ENCODE data around the gene LLGL2. TPM values are rescaled to one million over a fixed set of nuclear protein-coding genes. Genes with fewer than 3 reads are reported as not detected.

Gene LLGL2
- total RNA-seq, 1 donor from 2014 or later, result 2.0 TPM

- peak; percentile 6 for DNase-seq
- TF ChIP-seq CTCF (IDR thresholded peaks at IDR 0.05; ENCODE audit: borderline replicate concordance), result no peak
- intact Hi-C loops (cut with micrococcal nuclease), result no loop called here
- Histone ChIP-seq H3K9me3 (replicated peaks) (no peaks in the 10 kb centered on the region), H3K36me3 (peaks cover 80% of the 10 kb centered on the region), H3K27ac (replicated peaks) (no peak overlapping the region), H3K27me3 (ENCODE audit: low read depth) (no peaks in the 10 kb centered on the region), H3K4me1 (no peaks in the 10 kb centered on the region), H3K4me3 (no peak overlapping the region)
These were observed 92.2 kb downstream of the LLGL2 start for GRCh38 chr17:75617675-75618074.

- no peak overlapping the region for H3K27ac ChIP-seq (replicated peaks)
These were observed 94.3 kb downstream of the LLGL2 start for GRCh38 chr17:75619506-75620431.

DNA sequence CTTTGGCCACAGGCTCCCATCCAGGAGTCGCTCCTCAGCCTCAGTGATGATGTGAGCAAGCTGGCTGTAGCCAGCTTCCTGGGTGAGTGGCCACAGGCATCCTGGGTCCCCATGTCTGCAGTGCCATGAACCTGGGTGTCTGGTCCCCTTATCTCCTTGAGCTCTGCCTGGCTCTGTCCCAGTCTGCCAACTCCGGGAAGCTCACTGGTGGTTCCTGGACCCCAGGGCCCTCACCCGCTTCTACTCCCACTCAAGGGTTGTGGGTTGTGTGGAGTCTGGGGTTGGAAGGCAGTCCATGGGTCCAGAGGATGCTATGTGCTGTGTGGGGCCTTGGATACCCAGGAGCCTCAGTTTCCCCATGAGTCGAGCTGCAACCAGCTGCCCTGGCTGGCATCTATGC, 96.0 kb downstream of the LLGL2 start:
- intact Hi-C loops (cut with micrococcal nuclease), result no loop called here
- H3K27ac ChIP-seq (replicated peaks), result no peak overlapping the region
- H3K4me1 ChIP-seq, result peaks cover 8% of the 10 kb centered on the region
- H3K27me3 ChIP-seq (ENCODE audit: low read depth), result no peaks in the 10 kb centered on the region
- no peak for TF ChIP-seq CTCF (IDR thresholded peaks at IDR 0.05; ENCODE audit: borderline replicate concordance)
- H3K36me3 ChIP-seq, result peaks cover 64% of the 10 kb centered on the region
- no peak overlapping the region for H3K4me3 ChIP-seq
- DNase-seq, result no peak
- no peaks in the 10 kb centered on the region for H3K9me3 ChIP-seq (replicated peaks)

More at GRCh38 chr17:75619506-75620431, 94.3 kb downstream of the LLGL2 start:
- H3K4me3 ChIP-seq, result no peak overlapping the region
- DNase-seq, result peak; percentile 21
- intact Hi-C loops (cut with micrococcal nuclease), result no loop called here
- TF ChIP-seq CTCF (IDR thresholded peaks at IDR 0.05; ENCODE audit: borderline replicate concordance), result peak; percentile 51
- no peaks in the 10 kb centered on the region for H3K27me3 ChIP-seq (ENCODE audit: low read depth)
- H3K9me3 ChIP-seq (replicated peaks), result no peaks in the 10 kb centered on the region
- H3K4me1 ChIP-seq, result no peaks in the 10 kb centered on the region
- H3K36me3 ChIP-seq, result peaks cover 66% of the 10 kb centered on the region

DNA sequence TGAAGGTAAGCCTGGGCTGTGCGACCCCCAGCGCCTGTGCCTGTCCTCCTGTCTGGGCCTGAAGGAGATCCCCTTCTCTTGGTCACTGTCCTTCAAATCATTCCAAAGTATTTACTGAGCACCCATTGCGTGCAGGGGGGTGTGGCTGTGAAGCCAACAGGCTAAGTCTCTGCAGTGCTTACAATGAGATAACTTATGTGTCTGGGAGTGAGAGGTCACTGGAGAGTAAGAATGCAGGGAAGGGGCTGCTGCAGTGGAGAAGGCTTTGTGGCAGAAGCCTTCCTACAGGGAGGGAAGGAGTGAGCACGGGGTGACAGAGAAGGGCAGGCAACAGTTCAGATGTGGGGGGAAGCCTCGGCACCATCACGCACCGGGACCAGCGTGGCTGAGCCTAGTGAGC, 96.6 kb downstream of the LLGL2 start:
- H3K36me3 ChIP-seq, result peaks cover 65% of the 10 kb centered on the region

GRCh38 chr17:75622771-75623273, 97.3 kb downstream of the LLGL2 start:
- DNase-seq, result no peak
- Histone ChIP-seq H3K4me3 (no peak overlapping the region), H3K4me1 (peaks cover 13% of the 10 kb centered on the region), H3K36me3 (peaks cover 62% of the 10 kb centered on the region), H3K27ac (replicated peaks) (no peak overlapping the region), H3K9me3 (replicated peaks) (no peaks in the 10 kb centered on the region), H3K27me3 (ENCODE audit: low read depth) (no peaks in the 10 kb centered on the region)
- no peak for TF ChIP-seq CTCF (IDR thresholded peaks at IDR 0.05; ENCODE audit: borderline replicate concordance)
- intact Hi-C loops (cut with micrococcal nuclease), result no loop called here

More for the DNA sequence above, 96.6 kb downstream of the LLGL2 start:
- intact Hi-C loops (cut with micrococcal nuclease), result no loop called here
- DNase-seq, result no peak
- H3K4me1 ChIP-seq, result peaks cover 13% of the 10 kb centered on the region
- H3K4me3 ChIP-seq, result no peak overlapping the region
- no peaks in the 10 kb centered on the region for H3K27me3 ChIP-seq (ENCODE audit: low read depth)
- H3K9me3 ChIP-seq (replicated peaks), result no peaks in the 10 kb centered on the region
- TF ChIP-seq CTCF (IDR thresholded peaks at IDR 0.05; ENCODE audit: borderline replicate concordance), result no peak
- no peak overlapping the region for H3K27ac ChIP-seq (replicated peaks)

Measured in left ventricle myocardium inferior (tissue), 1 donor.